GM10266 (cell line): ENCODE measurements around the gene C1QTNF5.

Experiments used
- DNase-seq: peaks from one replicate; pipeline ENCODE4 v3.0.0; 2012; ENCODE audit errors: extremely low spot score
- CTCF ChIP-seq: IDR thresholded peaks from 2 replicates; pipeline ENCODE4 v1.5.1; 2012; ENCODE audit warnings: mild to moderate bottlenecking, low read depth; ENCODE audit not compliant: control insufficient read depth, insufficient read depth; ENCODE audit errors: missing control alignments

Gene C1QTNF5

GRCh38 chr11:119299416-119299815, 41.3 kb downstream of the C1QTNF5 start:
- no peak for DNase-seq
- TF ChIP-seq CTCF, result no peak

GRCh38 chr11:119298726-119299125, 42.0 kb downstream of the C1QTNF5 start:
- no peak for TF ChIP-seq CTCF
- no peak for DNase-seq

GRCh38 chr11:119297938-119298337, 42.7 kb downstream of the C1QTNF5 start:
- TF ChIP-seq CTCF, result no peak
- no peak for DNase-seq

GRCh38 chr11:119295178-119295577, 45.5 kb downstream of the C1QTNF5 start:
- DNase-seq, result no peak
- TF ChIP-seq CTCF, result no peak

- no peak for TF ChIP-seq CTCF
- DNase-seq, result no peak
Observed at GRCh38 chr11:119293461-119293860, 47.2 kb downstream of the C1QTNF5 start.

GRCh38 chr11:119290894-119291497, 49.7 kb downstream of the C1QTNF5 start:
- DNase-seq, result no peak
- TF ChIP-seq CTCF, result no peak
